K562 (cell line): Measurements from ENCODE around the gene SPAG4. TPM values are rescaled to one million over a fixed set of nuclear protein-coding genes. Genes with fewer than 3 reads are reported as not detected.

Experiments
- BRD9 ChIP-seq: fragments of 450-650 bp; IDR thresholded peaks from 2 replicates; pipeline ENCODE4 v1.6.1; 2018; ENCODE audit warnings: low read depth; ENCODE audit not compliant: partially characterized antibody
- CAMTA2 ChIP-seq: fragments of 250-450 bp; sonication (Bioruptor Pico); conservative IDR thresholded peaks from 2 replicates; pipeline ENCODE4 v1.5.1; 2022
- CREB1 ChIP-seq, 2 experiments: sonication (generic) in 1 of 2; formaldehyde crosslinking in 1 of 2; IDR thresholded peaks; 2 replicates each; pipeline versions ENCODE4 v1.6.1 to v1.8.0; 2012 to 2022; ENCODE audit warnings: inconsistent platforms in 1 of 2, mild to moderate bottlenecking in 1 of 2, missing genetic modification reagents in 1 of 2, moderate library complexity in 1 of 2
- EP400 ChIP-seq: fragments of 450-650 bp; IDR thresholded peaks from 2 replicates; pipeline ENCODE4 v1.6.1; 2017; ENCODE audit warnings: antibody characterized with exemption, mild to moderate bottlenecking, moderate library complexity
- FOXK2 ChIP-seq, 2 experiments: fragments of 450-650 bp; IDR thresholded peaks in 1 of 2; conservative IDR thresholded peaks in 1 of 2; 2 replicates each; pipeline ENCODE4 v1.6.1; 2016; ENCODE audit warnings: low read depth in 2 of 2, mild to moderate bottlenecking in 1 of 2
- HCFC1 ChIP-seq: IDR thresholded peaks from 2 replicates; pipeline ENCODE4 v1.6.1; 2012; ENCODE audit warnings: low read depth, low read length, improper control_type of control experiment
- HDAC1 ChIP-seq, 2 experiments: fragments of 450-650 bp; IDR thresholded peaks; 2 replicates each; pipeline ENCODE4 v1.6.1; 2016 to 2017; ENCODE audit warnings: inconsistent platforms in 1 of 2, mild to moderate bottlenecking in 1 of 2, moderate library complexity in 1 of 2
- HMGN3 ChIP-seq: IDR thresholded peaks from 2 replicates; pipeline ENCODE4 v1.6.1; 2011; ENCODE audit warnings: borderline replicate concordance, low read depth, mild to moderate bottlenecking, mixed read lengths, low read length; ENCODE audit not compliant: insufficient read length; ENCODE audit errors: extremely low read depth
- MEF2A ChIP-seq: IDR thresholded peaks from 2 replicates; pipeline ENCODE4 v1.6.1; 2011; ENCODE audit warnings: low read depth, mild to moderate bottlenecking, low read length, moderate library complexity; ENCODE audit not compliant: control insufficient read depth
- NFYB ChIP-seq: IDR thresholded peaks from 2 replicates; pipeline ENCODE4 v1.6.1; 2011; ENCODE audit warnings: mild to moderate bottlenecking, moderate library complexity; ENCODE audit not compliant: insufficient read length; ENCODE audit errors: extremely low read depth
- POLR2AphosphoS5 ChIP-seq: IDR thresholded peaks from 2 replicates; pipeline ENCODE4 v1.6.1; 2011; ENCODE audit warnings: mild to moderate bottlenecking, low read depth, low read length, moderate library complexity; ENCODE audit not compliant: control insufficient read depth, insufficient read depth
- SMARCB1 ChIP-seq: IDR thresholded peaks from 2 replicates; pipeline ENCODE4 v1.6.1; 2011; ENCODE audit warnings: improper control_type of control experiment, low read depth; ENCODE audit not compliant: insufficient read length
- SREBF2 ChIP-seq: sonication (generic); formaldehyde crosslinking; IDR thresholded peaks from 2 replicates; pipeline ENCODE4 v1.4.0; 2020; ENCODE audit warnings: mild to moderate bottlenecking, missing genetic modification reagents
- TBP ChIP-seq: optimal IDR thresholded peaks from 2 replicates; pipeline ENCODE3; 2011; ENCODE audit warnings: low read depth, low read length, improper control_type of control experiment
- ZBED1 ChIP-seq: IDR thresholded peaks from 2 replicates; pipeline ENCODE4 v1.6.1; 2014
- ZMIZ1 ChIP-seq, 2 experiments: fragments of 150-350 bp in 1 of 2; IDR thresholded peaks; 2 replicates each; pipeline ENCODE4 v1.6.1; 2012 to 2016; ENCODE audit warnings: low read depth in 2 of 2, low read length in 2 of 2, mild to moderate bottlenecking in 1 of 2, moderate library complexity in 1 of 2
- ZNF24 ChIP-seq: fragments of 450-650 bp; IDR thresholded peaks from 2 replicates; pipeline ENCODE4 v1.6.1; 2016
- ZNF263 ChIP-seq: sonication (generic); formaldehyde crosslinking; IDR thresholded peaks from 2 replicates; pipeline ENCODE4 v1.8.0; 2022; ENCODE audit warnings: mild to moderate bottlenecking, missing genetic modification reagents, borderline replicate concordance
- ZNF408 ChIP-seq: fragments of 250-450 bp; sonication (Bioruptor Pico); IDR thresholded peaks from 2 replicates; pipeline ENCODE4 v1.4.0; 2020; ENCODE audit warnings: low read depth, mild to moderate bottlenecking, moderate library complexity
- ZNF785 ChIP-seq: fragments of 250-450 bp; sonication (Bioruptor Pico); IDR thresholded peaks from 2 replicates; pipeline ENCODE4 v1.4.0; 2020; ENCODE audit warnings: mild to moderate bottlenecking
- polyA plus RNA-seq, 8 experiments: library from polyadenylated mRNA; depleted of rRNA in 4 of 8; stranded (reverse) in 5 of 8; unstranded in 3 of 8; fragments of >200 nt; fragmentation: Nextera tagmentation in 2 of 8; fragmentation: Illumina TruSeq in 1 of 8; extraction: Ambion mirVana in 2 of 8; extraction: Trizol in 1 of 8; gene quantifications; 2 replicates each; pipeline versions ENCODE4 v1.2.1 to v1.2.3, GENCODE V29; 2011 to 2014; ENCODE audit warnings: inconsistent platforms in 1 of 8, missing spikeins in 1 of 8
- total RNA-seq, 7 experiments: library from RNA; depleted of rRNA in 6 of 7; stranded (reverse); fragments of >200 nt in 6 of 7; fragmentation: Illumina TruSeq in 2 of 7; extraction: Trizol in 2 of 7; gene quantifications; 2 replicates each; pipeline versions ENCODE4 v1.2.1 to v1.2.3, GENCODE V29; 2011 to 2021; ENCODE audit warnings: low replicate concordance in 1 of 7
- TF ChIP-seq, protein P1 (sequence below): sonication (generic); formaldehyde crosslinking; IDR thresholded peaks from 2 replicates; pipeline ENCODE4 v1.8.1; 2023; ENCODE audit warnings: mild to moderate bottlenecking, missing genetic modification reagents, moderate library complexity
- TF ChIP-seq, protein P2 (sequence below): fragments of 450-650 bp; conservative IDR thresholded peaks from 2 replicates; pipeline ENCODE4 v1.6.1; 2016; ENCODE audit warnings: missing genetic modification characterization, low read depth, mild to moderate bottlenecking, control low read depth, missing compliant biosample characterization

The SPAG4 gene
- total and polyA plus RNA-seq, 9 of the 15 experiments (the other 6 are each of a cell fraction or from before 2014, with no cell fraction given), result 1.6 to 11.4 (median 4.6) TPM

- TF ChIP-seq MEF2A (no peak), CAMTA2 (CRISPR knock-in tag) (peak; percentile 64; the same call in 1 of the 2 replicates), NFYB (no peak), BRD9 (no peak), TBP (peak; percentile 88), ZNF785 (CRISPR knock-in tag) (no peak), EP400 (peak; percentile 98), CREB1 (IDR thresholded peaks at IDR 0.05) (peak; percentile 83), CREB1 (CRISPR knock-in tag; IDR thresholded peaks at IDR 0.05) (peak; percentile 88), POLR2AphosphoS5 (peak; percentile 95), ZNF408 (CRISPR knock-in tag) (no peak), SMARCB1 (no peak), HDAC1 (IDR thresholded peaks at IDR 0.05) (peak in 1 of 2 experiments; percentile 36; a peak in 2 of 4 replicates), HCFC1 (peak; percentile 52), ZMIZ1 (IDR thresholded peaks at IDR 0.05; ENCODE audit: low read depth in 2 of 2, low read length in 2 of 2) (no peak), SREBF2 (CRISPR knock-in tag) (no peak), ZNF24 (no peak), ZBED1 (no peak; the same call in 1 of the 2 replicates), ZNF263 (CRISPR knock-in tag) (no peak; the same call in 1 of the 2 replicates), HMGN3 (peak; percentile 83), FOXK2 (conservative IDR thresholded peaks at IDR 0.05 in 1 of 2, IDR thresholded peaks at IDR 0.05 in 1 of 2; ENCODE audit: low read depth in 2 of 2) (peak; percentile 28 to 89; a peak in 2 of 4 replicates)
- TF ChIP-seq, protein P1, sequence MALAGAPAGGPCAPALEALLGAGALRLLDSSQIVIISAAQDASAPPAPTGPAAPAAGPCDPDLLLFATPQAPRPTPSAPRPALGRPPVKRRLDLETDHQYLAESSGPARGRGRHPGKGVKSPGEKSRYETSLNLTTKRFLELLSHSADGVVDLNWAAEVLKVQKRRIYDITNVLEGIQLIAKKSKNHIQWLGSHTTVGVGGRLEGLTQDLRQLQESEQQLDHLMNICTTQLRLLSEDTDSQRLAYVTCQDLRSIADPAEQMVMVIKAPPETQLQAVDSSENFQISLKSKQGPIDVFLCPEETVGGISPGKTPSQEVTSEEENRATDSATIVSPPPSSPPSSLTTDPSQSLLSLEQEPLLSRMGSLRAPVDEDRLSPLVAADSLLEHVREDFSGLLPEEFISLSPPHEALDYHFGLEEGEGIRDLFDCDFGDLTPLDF (CRISPR knock-in tag), result peak; percentile 70; the same call in 1 of the 2 replicates
- TF ChIP-seq, protein P2, sequence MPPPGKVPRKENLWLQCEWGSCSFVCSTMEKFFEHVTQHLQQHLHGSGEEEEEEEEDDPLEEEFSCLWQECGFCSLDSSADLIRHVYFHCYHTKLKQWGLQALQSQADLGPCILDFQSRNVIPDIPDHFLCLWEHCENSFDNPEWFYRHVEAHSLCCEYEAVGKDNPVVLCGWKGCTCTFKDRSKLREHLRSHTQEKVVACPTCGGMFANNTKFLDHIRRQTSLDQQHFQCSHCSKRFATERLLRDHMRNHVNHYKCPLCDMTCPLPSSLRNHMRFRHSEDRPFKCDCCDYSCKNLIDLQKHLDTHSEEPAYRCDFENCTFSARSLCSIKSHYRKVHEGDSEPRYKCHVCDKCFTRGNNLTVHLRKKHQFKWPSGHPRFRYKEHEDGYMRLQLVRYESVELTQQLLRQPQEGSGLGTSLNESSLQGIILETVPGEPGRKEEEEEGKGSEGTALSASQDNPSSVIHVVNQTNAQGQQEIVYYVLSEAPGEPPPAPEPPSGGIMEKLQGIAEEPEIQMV, result no peak
Measured at GRCh38 chr20:35664466-35665206, 49.0 kb downstream of the SPAG4 start, which contains the start of the genes CPNE1 and RBM12 (continued).
